HepG2 (cell line): ENCODE data around the gene AMHR2. TPM values are rescaled to one million over a fixed set of nuclear protein-coding genes. Genes with fewer than 3 reads are reported as not detected.

Source experiments
- AKAP8 ChIP-seq: sonication (generic); formaldehyde crosslinking; IDR thresholded peaks from 2 replicates; pipeline ENCODE4 v1.5.1; 2020; ENCODE audit warnings: mild to moderate bottlenecking, missing genetic modification reagents
- ARHGAP35 ChIP-seq: sonication (generic); formaldehyde crosslinking; IDR thresholded peaks from 2 replicates; pipeline ENCODE4 v1.9.0; 2022; ENCODE audit warnings: mild to moderate bottlenecking, inconsistent platforms, moderate library complexity, missing genetic modification reagents, borderline replicate concordance
- BCL6 ChIP-seq: IDR thresholded peaks from 2 replicates; pipeline ENCODE4 v1.6.1; 2016; ENCODE audit warnings: missing genetic modification reagents, missing compliant biosample characterization
- MED8 ChIP-seq: sonication (generic); formaldehyde crosslinking; IDR thresholded peaks from 2 replicates; pipeline ENCODE4 v1.8.1; 2023; ENCODE audit warnings: mild to moderate bottlenecking, missing genetic modification reagents; ENCODE audit not compliant: insufficient replicate concordance
- RARA ChIP-seq: IDR thresholded peaks from 2 replicates; pipeline ENCODE4 v1.6.1; 2016; ENCODE audit warnings: missing genetic modification reagents, missing compliant biosample characterization
- TOPORS ChIP-seq: sonication (generic); formaldehyde crosslinking; IDR thresholded peaks from 2 replicates; pipeline ENCODE4 v1.8.0; 2023; ENCODE audit warnings: mild to moderate bottlenecking, missing genetic modification reagents
- ZNF205 ChIP-seq: IDR thresholded peaks from 2 replicates; pipeline ENCODE4 v1.6.1; 2018; ENCODE audit warnings: missing biosample characterization, missing genetic modification reagents
- ZNF367 ChIP-seq: sonication (generic); formaldehyde crosslinking; IDR thresholded peaks from 2 replicates; pipeline ENCODE4 v1.4.0; 2020; ENCODE audit warnings: missing genetic modification reagents, borderline replicate concordance
- ZNF431 ChIP-seq: sonication (generic); formaldehyde crosslinking; IDR thresholded peaks from 2 replicates; pipeline ENCODE4 v1.9.0; 2022; ENCODE audit warnings: missing genetic modification reagents, low read depth, mild to moderate bottlenecking, borderline replicate concordance
- ZNF468 ChIP-seq: sonication (generic); formaldehyde crosslinking; IDR thresholded peaks from 2 replicates; pipeline ENCODE4 v1.8.0; 2022; ENCODE audit warnings: mild to moderate bottlenecking, moderate library complexity, missing genetic modification reagents
- ZNF619 ChIP-seq: sonication (generic); formaldehyde crosslinking; IDR thresholded peaks from 2 replicates; pipeline ENCODE4 v1.4.0; 2020; ENCODE audit warnings: mild to moderate bottlenecking, missing genetic modification reagents
- polyA plus RNA-seq, 8 experiments: library from polyadenylated mRNA; depleted of rRNA in 3 of 8; stranded (reverse) in 7 of 8; unstranded in 1 of 8; fragments of >200 nt; fragmentation: Illumina TruSeq in 4 of 8; extraction: Trizol in 4 of 8; gene quantifications; 2 replicates each; pipeline versions ENCODE4 v1.2.1 to v1.2.3, GENCODE V29; 2011 to 2016; ENCODE audit warnings: low read depth in 4 of 8, missing spikeins in 1 of 8, mixed read lengths in 1 of 8; ENCODE audit not compliant: insufficient read depth in 1 of 8
- total RNA-seq, 5 experiments: library from RNA; depleted of rRNA; stranded (reverse); fragments of >200 nt; fragmentation: Illumina TruSeq; extraction: Trizol; gene quantifications; 2 replicates each; pipeline ENCODE4 v1.2.3, GENCODE V29; 2016; ENCODE audit warnings: low read depth in 1 of 5
- TF ChIP-seq, protein P1 (sequence below): sonication (generic); formaldehyde crosslinking; conservative IDR thresholded peaks from 2 replicates; pipeline ENCODE4 v1.4.0; 2020; ENCODE audit warnings: missing genetic modification reagents
- TF ChIP-seq, protein P2 (sequence below): sonication (generic); formaldehyde crosslinking; IDR thresholded peaks from 2 replicates; pipeline ENCODE4 v1.5.1; 2020; ENCODE audit warnings: missing genetic modification reagents, mild to moderate bottlenecking, borderline replicate concordance
- TF ChIP-seq, protein P3 (sequence below): sonication (generic); formaldehyde crosslinking; IDR thresholded peaks from 2 replicates; pipeline ENCODE4 v1.4.0; 2020; ENCODE audit warnings: missing genetic modification reagents
- TF ChIP-seq, protein P4 (sequence below): fragments of 450-650 bp; IDR thresholded peaks from 2 replicates; pipeline ENCODE4 v1.6.1; 2017; ENCODE audit warnings: mild to moderate bottlenecking
- TF ChIP-seq, protein P5 (sequence below): fragments of 450-650 bp; IDR thresholded peaks from 2 replicates; pipeline ENCODE4 v1.6.1; 2016
- TF ChIP-seq, protein P6 (sequence below): sonication (generic); formaldehyde crosslinking; IDR thresholded peaks from 2 replicates; pipeline ENCODE4 v1.8.1; 2022; ENCODE audit warnings: low read depth, mild to moderate bottlenecking, missing genetic modification reagents

The AMHR2 gene
- total and polyA plus RNA-seq, 2 of the 13 experiments (the other 11 are each of a cell fraction or from before 2014, with no cell fraction given), result 0.24 to 0.58 TPM

DNA sequence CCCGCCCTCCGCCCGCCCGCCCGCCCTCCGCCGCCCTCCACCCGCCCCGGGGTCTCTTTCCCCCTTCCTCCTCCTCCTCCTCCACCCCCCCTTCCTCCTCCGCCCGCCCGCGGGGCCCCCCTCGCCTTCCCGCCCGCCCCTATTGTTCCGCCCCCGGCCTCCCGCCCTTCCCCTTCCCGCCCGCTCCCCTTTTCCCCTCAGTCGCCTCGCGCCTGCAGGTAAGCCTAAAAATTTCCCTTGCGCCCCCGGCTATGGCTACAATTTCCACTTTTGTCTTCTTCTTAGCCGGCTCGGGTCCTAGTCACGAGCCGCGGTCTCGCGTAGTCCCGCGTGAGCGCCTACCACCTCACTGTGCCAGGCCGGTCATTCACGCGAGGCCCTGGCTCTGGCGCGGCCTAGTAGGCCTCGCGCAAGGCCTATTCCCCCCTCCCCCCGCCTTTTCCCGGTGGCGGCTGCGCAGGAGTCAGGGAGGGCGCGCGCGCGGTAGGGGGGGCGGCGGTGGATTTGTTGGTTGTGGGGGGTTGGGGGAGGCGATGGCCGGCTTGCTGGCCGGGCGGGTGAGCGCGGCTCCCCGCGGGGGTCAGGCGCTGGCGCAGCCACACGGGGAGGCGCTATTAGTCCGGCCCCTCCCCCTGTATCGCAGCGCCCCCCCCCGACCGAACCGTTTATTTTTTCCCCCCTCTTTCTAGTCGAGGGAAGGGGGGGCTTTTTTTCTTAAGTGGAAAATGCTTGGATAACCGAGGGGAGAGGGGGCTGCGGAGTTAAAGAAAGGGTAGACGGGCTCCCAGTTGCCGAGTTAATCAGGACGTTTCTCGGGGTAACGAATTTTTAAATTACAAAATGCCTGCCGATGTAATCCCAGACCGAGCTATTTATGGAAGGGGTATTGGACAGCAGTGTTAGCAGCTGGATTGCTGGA lies 28.8 kb downstream of the AMHR2 start (continued):
- TF ChIP-seq BCL6 (CRISPR knock-in tag) (peak; percentile 53), ZNF431 (no peak), ZNF619 (CRISPR knock-in tag) (no peak), MED8 (no peak), RARA (CRISPR knock-in tag) (0 out of 2 replicates have a peak, but pooled peaks have one; percentile 14), ARHGAP35 (no peak; the same call in 1 of the 2 replicates), ZNF367 (CRISPR knock-in tag) (0 out of 2 replicates have a peak, but pooled peaks have one; percentile 75), ZNF205 (CRISPR knock-in tag) (no peak), ZNF468 (0 out of 2 replicates have a peak, but pooled peaks have one; percentile 73), TOPORS (CRISPR knock-in tag) (no peak), AKAP8 (CRISPR knock-in tag) (no peak)
- TF ChIP-seq, protein P1, sequence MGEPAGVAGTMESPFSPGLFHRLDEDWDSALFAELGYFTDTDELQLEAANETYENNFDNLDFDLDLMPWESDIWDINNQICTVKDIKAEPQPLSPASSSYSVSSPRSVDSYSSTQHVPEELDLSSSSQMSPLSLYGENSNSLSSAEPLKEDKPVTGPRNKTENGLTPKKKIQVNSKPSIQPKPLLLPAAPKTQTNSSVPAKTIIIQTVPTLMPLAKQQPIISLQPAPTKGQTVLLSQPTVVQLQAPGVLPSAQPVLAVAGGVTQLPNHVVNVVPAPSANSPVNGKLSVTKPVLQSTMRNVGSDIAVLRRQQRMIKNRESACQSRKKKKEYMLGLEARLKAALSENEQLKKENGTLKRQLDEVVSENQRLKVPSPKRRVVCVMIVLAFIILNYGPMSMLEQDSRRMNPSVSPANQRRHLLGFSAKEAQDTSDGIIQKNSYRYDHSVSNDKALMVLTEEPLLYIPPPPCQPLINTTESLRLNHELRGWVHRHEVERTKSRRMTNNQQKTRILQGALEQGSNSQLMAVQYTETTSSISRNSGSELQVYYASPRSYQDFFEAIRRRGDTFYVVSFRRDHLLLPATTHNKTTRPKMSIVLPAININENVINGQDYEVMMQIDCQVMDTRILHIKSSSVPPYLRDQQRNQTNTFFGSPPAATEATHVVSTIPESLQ (CRISPR knock-in tag), result no peak
- TF ChIP-seq, protein P2, sequence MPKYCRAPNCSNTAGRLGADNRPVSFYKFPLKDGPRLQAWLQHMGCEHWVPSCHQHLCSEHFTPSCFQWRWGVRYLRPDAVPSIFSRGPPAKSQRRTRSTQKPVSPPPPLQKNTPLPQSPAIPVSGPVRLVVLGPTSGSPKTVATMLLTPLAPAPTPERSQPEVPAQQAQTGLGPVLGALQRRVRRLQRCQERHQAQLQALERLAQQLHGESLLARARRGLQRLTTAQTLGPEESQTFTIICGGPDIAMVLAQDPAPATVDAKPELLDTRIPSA (CRISPR knock-in tag), result no peak
- TF ChIP-seq, protein P3, sequence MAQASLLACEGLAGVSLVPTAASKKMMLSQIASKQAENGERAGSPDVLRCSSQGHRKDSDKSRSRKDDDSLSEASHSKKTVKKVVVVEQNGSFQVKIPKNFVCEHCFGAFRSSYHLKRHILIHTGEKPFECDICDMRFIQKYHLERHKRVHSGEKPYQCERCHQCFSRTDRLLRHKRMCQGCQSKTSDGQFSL (CRISPR knock-in tag), result peak; percentile 80
- TF ChIP-seq, protein P4, sequence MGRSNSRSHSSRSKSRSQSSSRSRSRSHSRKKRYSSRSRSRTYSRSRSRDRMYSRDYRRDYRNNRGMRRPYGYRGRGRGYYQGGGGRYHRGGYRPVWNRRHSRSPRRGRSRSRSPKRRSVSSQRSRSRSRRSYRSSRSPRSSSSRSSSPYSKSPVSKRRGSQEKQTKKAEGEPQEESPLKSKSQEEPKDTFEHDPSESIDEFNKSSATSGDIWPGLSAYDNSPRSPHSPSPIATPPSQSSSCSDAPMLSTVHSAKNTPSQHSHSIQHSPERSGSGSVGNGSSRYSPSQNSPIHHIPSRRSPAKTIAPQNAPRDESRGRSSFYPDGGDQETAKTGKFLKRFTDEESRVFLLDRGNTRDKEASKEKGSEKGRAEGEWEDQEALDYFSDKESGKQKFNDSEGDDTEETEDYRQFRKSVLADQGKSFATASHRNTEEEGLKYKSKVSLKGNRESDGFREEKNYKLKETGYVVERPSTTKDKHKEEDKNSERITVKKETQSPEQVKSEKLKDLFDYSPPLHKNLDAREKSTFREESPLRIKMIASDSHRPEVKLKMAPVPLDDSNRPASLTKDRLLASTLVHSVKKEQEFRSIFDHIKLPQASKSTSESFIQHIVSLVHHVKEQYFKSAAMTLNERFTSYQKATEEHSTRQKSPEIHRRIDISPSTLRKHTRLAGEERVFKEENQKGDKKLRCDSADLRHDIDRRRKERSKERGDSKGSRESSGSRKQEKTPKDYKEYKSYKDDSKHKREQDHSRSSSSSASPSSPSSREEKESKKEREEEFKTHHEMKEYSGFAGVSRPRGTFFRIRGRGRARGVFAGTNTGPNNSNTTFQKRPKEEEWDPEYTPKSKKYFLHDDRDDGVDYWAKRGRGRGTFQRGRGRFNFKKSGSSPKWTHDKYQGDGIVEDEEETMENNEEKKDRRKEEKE, result no peak
- TF ChIP-seq, protein P5, sequence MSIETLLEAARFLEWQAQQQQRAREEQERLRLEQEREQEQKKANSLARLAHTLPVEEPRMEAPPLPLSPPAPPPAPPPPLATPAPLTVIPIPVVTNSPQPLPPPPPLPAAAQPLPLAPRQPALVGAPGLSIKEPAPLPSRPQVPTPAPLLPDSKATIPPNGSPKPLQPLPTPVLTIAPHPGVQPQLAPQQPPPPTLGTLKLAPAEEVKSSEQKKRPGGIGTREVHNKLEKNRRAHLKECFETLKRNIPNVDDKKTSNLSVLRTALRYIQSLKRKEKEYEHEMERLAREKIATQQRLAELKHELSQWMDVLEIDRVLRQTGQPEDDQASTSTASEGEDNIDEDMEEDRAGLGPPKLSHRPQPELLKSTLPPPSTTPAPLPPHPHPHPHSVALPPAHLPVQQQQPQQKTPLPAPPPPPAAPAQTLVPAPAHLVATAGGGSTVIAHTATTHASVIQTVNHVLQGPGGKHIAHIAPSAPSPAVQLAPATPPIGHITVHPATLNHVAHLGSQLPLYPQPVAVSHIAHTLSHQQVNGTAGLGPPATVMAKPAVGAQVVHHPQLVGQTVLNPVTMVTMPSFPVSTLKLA, result no peak
- TF ChIP-seq, protein P6, sequence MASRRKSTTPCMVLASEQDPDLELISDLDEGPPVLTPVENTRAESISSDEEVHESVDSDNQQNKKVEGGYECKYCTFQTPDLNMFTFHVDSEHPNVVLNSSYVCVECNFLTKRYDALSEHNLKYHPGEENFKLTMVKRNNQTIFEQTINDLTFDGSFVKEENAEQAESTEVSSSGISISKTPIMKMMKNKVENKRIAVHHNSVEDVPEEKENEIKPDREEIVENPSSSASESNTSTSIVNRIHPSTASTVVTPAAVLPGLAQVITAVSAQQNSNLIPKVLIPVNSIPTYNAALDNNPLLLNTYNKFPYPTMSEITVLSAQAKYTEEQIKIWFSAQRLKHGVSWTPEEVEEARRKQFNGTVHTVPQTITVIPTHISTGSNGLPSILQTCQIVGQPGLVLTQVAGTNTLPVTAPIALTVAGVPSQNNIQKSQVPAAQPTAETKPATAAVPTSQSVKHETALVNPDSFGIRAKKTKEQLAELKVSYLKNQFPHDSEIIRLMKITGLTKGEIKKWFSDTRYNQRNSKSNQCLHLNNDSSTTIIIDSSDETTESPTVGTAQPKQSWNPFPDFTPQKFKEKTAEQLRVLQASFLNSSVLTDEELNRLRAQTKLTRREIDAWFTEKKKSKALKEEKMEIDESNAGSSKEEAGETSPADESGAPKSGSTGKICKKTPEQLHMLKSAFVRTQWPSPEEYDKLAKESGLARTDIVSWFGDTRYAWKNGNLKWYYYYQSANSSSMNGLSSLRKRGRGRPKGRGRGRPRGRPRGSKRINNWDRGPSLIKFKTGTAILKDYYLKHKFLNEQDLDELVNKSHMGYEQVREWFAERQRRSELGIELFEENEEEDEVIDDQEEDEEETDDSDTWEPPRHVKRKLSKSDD (CRISPR knock-in tag), result no peak
